DND-41 (cell line): ENCODE results near the gene BIN2.

ENCODE experiments used
- CTCF ChIP-seq: IDR thresholded peaks from 2 replicates; pipeline ENCODE4 v1.5.1; 2012; ENCODE audit warnings: borderline replicate concordance, low read length, moderate library complexity, mild to moderate bottlenecking; ENCODE audit not compliant: poor library complexity, severe bottlenecking; ENCODE audit errors: extremely low read depth
- EZH2 ChIP-seq: IDR thresholded peaks from 3 replicates; pipeline ENCODE4 v1.6.1; 2012; ENCODE audit warnings: borderline replicate concordance, low read depth, mild to moderate bottlenecking, moderate library complexity, low read length, inconsistent platforms; ENCODE audit not compliant: severe bottlenecking

GRCh38 chr12:51359851-51360250 lies 35.9 kb upstream of the BIN2 start:
- TF ChIP-seq CTCF, result no peak
- no peak for TF ChIP-seq EZH2
